CD4-positive, alpha-beta T cell (primary cell): ENCODE data around the gene PTPN21. TPM values are rescaled to one million over a fixed set of nuclear protein-coding genes. Genes with fewer than 3 reads are reported as not detected.

Experiments
- ATAC-seq: fragments of 200-7000 bp; cut with Tn5 transposase; one replicate; pipeline ENCODE4 v1.10.0; 2022; ENCODE audit warnings: mild to moderate bottlenecking; ENCODE audit not compliant: poor library complexity
- CTCF ChIA-PET: fragments of 350-600 bp; sonication (Branson Sonifier 250); formaldehyde crosslinking; loops from one replicate; lab custom pipeline; 2021; ENCODE audit warnings: antibody characterized with exemption, inconsistent platforms; lab: Charles Lee
- POLR2A ChIA-PET: fragments of 350-600 bp; sonication (Branson Sonifier 250); formaldehyde crosslinking; loops from one replicate; lab custom pipeline; 2021; ENCODE audit warnings: antibody characterized with exemption, inconsistent platforms; lab: Charles Lee
- DNase-seq, 14 experiments: peaks; one replicate each; pipeline ENCODE4 v3.0.0-alpha.2; 2013 to 2020; ENCODE audit warnings: mixed read lengths in 2 of 14
- H3K27ac ChIP-seq, 2 donors: one replicate each; pipeline versions ENCODE4 v1.5.1 to v1.7.0; 2013; ENCODE audit warnings: low read length in 2 of 2, low read depth in 1 of 2, mild to moderate bottlenecking in 1 of 2
- H3K27me3 ChIP-seq, 2 experiments: 1 replicate in 1 of 2; 2 replicates in 1 of 2; pipeline versions ENCODE4 v1.6.1 to v1.7.0; 2013; ENCODE audit warnings: low read length in 2 of 2, control low read depth in 1 of 2, mild to moderate bottlenecking in 1 of 2, moderate library complexity in 1 of 2; ENCODE audit not compliant: insufficient read depth in 2 of 2, control insufficient read depth in 1 of 2
- H3K36me3 ChIP-seq: one replicate; pipeline ENCODE4 v1.6.1; 2013; ENCODE audit warnings: low read length, control low read depth; ENCODE audit not compliant: insufficient read depth
- H3K4me1 ChIP-seq: one replicate; pipeline ENCODE4 v1.6.1; 2013; ENCODE audit warnings: low read length, control low read depth; ENCODE audit not compliant: insufficient read depth
- H3K4me3 ChIP-seq: one replicate; pipeline ENCODE4 v1.5.1; 2013; ENCODE audit warnings: mild to moderate bottlenecking, low read length, moderate library complexity
- H3K9me3 ChIP-seq, 2 experiments: 1 replicate in 1 of 2; 2 replicates in 1 of 2; pipeline versions ENCODE4 v1.6.1 to v1.7.0; 2013; ENCODE audit warnings: low read length in 2 of 2, mild to moderate bottlenecking in 2 of 2, control low read depth in 1 of 2, moderate library complexity in 1 of 2; ENCODE audit not compliant: control insufficient read depth in 1 of 2, insufficient read depth in 1 of 2
- H3K27ac Mint-ChIP-seq: one replicate; pipeline ENCODE4 v1.8.0; 2020; ENCODE audit warnings: mixed read lengths
- H3K27me3 Mint-ChIP-seq: one replicate; pipeline ENCODE4 v1.8.0; 2021; ENCODE audit warnings: mixed read lengths
- H3K36me3 Mint-ChIP-seq: one replicate; pipeline ENCODE4 v1.8.0; 2021; ENCODE audit warnings: low read depth, mixed read lengths
- H3K4me1 Mint-ChIP-seq: one replicate; pipeline ENCODE4 v1.8.0; 2021; ENCODE audit warnings: low read depth, mixed read lengths
- H3K4me3 Mint-ChIP-seq: one replicate; pipeline ENCODE4 v1.8.0; 2020; ENCODE audit warnings: mild to moderate bottlenecking, mixed read lengths
- H3K9me3 Mint-ChIP-seq: one replicate; pipeline ENCODE4 v1.8.0; 2020; ENCODE audit warnings: mixed read lengths
- intact Hi-C, 2 experiments: fragments of 100-400 bp; cut with DNase I in 1 of 2; cut with micrococcal nuclease in 1 of 2; formaldehyde crosslinking; loops; one replicate each; pipeline versions ENCODE4 v1.15.1 to v1.9.0; 2023 to 2025; cut with DNase I, micrococcal nuclease
- total RNA-seq, 174 experiments: library from RNA in 2 of 174; stranded (reverse) in 2 of 174; gene quantifications; one replicate each; pipeline ENCODE4 v1.2.3 and lab custom pipeline; 2021 to 2026
- TF ChIP-seq, protein P1 (sequence below): fragments of 200-600 bp; IDR thresholded peaks from one replicate; pipeline ENCODE4 v1.8.0; 2022; ENCODE audit warnings: antibody characterized with exemption, mild to moderate bottlenecking

The PTPN21 gene
- total RNA-seq, 2 experiments from 2014 or later: not detected

DNA sequence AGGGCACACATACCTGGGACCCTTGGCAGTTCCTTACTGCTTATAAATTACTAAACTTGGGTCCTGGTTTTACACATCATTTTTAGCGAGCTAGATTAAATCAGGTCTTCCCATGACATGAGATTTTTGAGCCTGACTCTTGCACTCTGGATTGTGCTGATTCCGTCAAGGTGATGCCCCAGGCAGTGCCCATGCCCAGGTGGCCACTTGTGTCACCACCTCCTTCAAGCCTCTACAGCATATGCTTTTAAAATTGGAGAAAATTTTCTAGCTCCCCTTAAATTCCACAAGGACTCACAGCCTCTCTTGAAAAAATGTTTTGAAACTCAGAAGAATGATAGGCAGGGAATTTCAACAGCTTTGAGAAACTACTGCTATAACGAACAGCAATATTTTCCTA lies 9.6 kb downstream of the PTPN21 start:
- Histone ChIP-seq H3K36me3 (no peaks in the 10 kb centered on the region), H3K9me3 (no peaks in the 10 kb centered on the region), H3K27ac (no peak overlapping the region), H3K4me1 (no peaks in the 10 kb centered on the region), H3K4me3 (no peak overlapping the region), H3K27me3 (no peaks in the 10 kb centered on the region)
- ATAC-seq (no peak), DNase-seq (no peak)
- H3K4me3 Mint-ChIP-seq: no peak overlapping the region
- H3K4me1 Mint-ChIP-seq: no peaks in the 10 kb centered on the region
- TF ChIP-seq, protein P1, sequence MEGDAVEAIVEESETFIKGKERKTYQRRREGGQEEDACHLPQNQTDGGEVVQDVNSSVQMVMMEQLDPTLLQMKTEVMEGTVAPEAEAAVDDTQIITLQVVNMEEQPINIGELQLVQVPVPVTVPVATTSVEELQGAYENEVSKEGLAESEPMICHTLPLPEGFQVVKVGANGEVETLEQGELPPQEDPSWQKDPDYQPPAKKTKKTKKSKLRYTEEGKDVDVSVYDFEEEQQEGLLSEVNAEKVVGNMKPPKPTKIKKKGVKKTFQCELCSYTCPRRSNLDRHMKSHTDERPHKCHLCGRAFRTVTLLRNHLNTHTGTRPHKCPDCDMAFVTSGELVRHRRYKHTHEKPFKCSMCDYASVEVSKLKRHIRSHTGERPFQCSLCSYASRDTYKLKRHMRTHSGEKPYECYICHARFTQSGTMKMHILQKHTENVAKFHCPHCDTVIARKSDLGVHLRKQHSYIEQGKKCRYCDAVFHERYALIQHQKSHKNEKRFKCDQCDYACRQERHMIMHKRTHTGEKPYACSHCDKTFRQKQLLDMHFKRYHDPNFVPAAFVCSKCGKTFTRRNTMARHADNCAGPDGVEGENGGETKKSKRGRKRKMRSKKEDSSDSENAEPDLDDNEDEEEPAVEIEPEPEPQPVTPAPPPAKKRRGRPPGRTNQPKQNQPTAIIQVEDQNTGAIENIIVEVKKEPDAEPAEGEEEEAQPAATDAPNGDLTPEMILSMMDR: no peak
- ChIA-PET CTCF (no interaction called here), POLR2A (no interaction called here)
- peaks cover 17% of the 10 kb centered on the region for H3K27me3 Mint-ChIP-seq
- intact Hi-C loops: no loop called here
- H3K9me3 Mint-ChIP-seq: no peaks in the 10 kb centered on the region
- H3K27ac Mint-ChIP-seq: no peak overlapping the region
- no peaks in the 10 kb centered on the region for H3K36me3 Mint-ChIP-seq

DNA sequence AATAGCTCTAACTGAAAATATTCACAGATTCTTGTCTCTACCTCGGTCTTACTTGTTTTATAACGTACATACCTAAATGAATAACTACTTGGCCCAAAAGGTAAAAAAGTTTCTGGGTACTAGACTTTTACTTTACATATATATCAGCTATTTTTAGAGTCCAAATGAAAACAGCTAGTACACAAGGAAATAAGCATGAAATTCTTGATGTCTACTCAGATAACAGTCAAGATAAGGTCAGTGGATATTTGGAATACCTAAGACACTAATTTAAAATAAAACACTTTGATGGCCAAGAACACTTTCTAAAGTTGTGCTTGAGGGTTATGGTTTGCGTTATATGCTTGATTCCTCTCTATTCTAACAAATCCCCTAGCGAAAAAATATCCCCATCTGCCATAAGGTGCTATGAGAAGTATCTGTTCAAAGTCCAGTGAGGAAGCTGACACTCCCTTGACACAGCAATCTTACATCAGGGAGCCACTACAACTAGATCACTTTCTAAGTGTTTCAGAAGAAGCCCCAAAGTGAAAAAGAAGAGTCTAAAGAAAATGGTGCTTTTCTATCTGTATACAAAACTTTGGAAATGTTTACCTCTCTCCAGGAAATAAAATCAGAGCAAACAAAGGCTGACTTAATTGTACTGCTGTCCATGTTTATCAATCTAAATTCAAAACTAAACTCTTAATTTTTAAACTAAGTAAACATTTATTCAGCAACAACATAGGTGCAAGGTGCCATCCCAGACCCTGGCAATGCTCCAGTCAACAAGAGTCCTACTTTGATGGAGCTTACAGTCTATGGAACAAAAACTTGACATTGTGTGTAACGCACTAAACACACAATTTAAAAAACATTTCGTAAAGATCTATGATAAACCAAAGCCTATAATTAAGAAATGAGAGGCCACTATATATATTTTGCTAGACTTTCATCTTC lies 11.7 kb downstream of the PTPN21 start:
- TF ChIP-seq, protein P1: no peak
- DNase-seq: no peak

DNA sequence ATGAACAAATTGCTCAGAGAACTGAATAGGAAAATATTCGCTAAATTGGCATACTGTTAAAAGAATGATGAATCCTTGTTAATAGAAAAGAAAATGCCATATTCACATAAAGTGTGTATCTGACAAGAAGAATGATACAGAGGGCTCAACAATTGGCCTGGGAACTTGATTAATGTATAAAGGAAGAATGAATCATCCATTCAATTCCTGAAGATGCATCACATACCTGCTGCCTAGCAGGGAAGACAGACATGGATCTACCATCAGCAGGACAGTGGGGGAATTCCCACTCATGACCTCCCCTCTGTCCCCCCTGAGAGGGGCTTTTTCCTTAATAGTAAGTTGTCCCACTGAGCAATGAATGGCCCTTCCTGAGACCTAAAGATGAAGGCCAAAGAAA lies 13.5 kb downstream of the PTPN21 start:
- H3K27ac Mint-ChIP-seq: no peak overlapping the region
- DNase-seq: no peak
- no peak overlapping the region for H3K4me3 Mint-ChIP-seq
- CTCF ChIA-PET: no interaction called here
- no peaks in the 10 kb centered on the region for H3K9me3 Mint-ChIP-seq
- Histone ChIP-seq H3K36me3 (no peaks in the 10 kb centered on the region), H3K27ac (no peak overlapping the region), H3K4me3 (no peak overlapping the region), H3K9me3 (no peaks in the 10 kb centered on the region), H3K27me3 (no peaks in the 10 kb centered on the region), H3K4me1 (no peaks in the 10 kb centered on the region)
- TF ChIP-seq, protein P1: no peak
- POLR2A ChIA-PET: no interaction called here
- ATAC-seq: no peak
- peaks cover 11% of the 10 kb centered on the region for H3K27me3 Mint-ChIP-seq
- intact Hi-C loops: no loop called here
- H3K4me1 Mint-ChIP-seq: no peaks in the 10 kb centered on the region
- H3K36me3 Mint-ChIP-seq: no peaks in the 10 kb centered on the region

More for the DNA sequence above, 11.7 kb downstream of the PTPN21 start:
- Mint-ChIP-seq H3K4me3 (no peak overlapping the region), H3K27ac (no peak overlapping the region), H3K9me3 (no peaks in the 10 kb centered on the region), H3K36me3 (no peaks in the 10 kb centered on the region), H3K27me3 (peaks cover 15% of the 10 kb centered on the region), H3K4me1 (no peaks in the 10 kb centered on the region)
- no peak overlapping the region for H3K27ac ChIP-seq
- H3K9me3 ChIP-seq: no peaks in the 10 kb centered on the region
- H3K4me3 ChIP-seq: no peak overlapping the region
- H3K4me1 ChIP-seq: no peaks in the 10 kb centered on the region
- POLR2A ChIA-PET: no interaction called here
- no peaks in the 10 kb centered on the region for H3K36me3 ChIP-seq
- ATAC-seq: no peak
- CTCF ChIA-PET: no interaction called here
- intact Hi-C loops: no loop called here
- H3K27me3 ChIP-seq: no peaks in the 10 kb centered on the region
